ENCODE measurements around the gene FXYD6.

The FXYD6 gene

DNA sequence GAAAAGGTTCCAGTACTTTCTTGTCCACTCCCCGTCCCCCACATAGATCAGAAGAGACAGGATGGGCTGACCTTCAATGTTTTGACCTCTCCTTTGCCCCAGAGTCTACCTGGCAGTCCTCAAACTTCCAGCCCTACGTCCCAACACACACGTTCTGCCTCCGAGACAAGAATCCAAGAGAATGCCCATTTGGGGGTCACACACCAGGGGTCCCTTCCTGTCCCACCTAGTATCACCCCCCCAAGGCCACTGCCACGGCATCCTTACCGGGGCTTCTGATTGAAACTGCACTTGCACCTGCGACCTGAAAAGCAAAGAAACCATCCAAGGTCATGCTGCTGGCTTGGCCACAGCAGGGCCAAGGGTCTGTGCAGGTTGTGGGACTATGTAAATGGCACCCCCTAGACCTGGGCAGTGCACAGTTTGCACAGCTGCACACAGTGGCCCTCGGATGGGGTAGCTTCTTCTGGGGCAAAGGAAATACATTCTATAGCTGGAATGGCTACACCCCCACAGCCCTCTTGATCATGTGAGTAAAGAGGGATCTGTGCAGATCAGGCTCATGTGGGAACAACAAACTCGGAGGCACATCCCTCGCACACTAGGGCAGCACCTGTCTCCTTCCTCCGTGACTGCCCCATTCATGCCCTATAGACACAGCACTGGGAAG, 35.4 kb downstream of the FXYD6 start:
- in situ Hi-C loops (cut with MboI; ENCODE audit: low pct_unique_long_range_greater_than_20kb, low sequenced_read_pairs, unreplicated experiment): no loop called here

DNA sequence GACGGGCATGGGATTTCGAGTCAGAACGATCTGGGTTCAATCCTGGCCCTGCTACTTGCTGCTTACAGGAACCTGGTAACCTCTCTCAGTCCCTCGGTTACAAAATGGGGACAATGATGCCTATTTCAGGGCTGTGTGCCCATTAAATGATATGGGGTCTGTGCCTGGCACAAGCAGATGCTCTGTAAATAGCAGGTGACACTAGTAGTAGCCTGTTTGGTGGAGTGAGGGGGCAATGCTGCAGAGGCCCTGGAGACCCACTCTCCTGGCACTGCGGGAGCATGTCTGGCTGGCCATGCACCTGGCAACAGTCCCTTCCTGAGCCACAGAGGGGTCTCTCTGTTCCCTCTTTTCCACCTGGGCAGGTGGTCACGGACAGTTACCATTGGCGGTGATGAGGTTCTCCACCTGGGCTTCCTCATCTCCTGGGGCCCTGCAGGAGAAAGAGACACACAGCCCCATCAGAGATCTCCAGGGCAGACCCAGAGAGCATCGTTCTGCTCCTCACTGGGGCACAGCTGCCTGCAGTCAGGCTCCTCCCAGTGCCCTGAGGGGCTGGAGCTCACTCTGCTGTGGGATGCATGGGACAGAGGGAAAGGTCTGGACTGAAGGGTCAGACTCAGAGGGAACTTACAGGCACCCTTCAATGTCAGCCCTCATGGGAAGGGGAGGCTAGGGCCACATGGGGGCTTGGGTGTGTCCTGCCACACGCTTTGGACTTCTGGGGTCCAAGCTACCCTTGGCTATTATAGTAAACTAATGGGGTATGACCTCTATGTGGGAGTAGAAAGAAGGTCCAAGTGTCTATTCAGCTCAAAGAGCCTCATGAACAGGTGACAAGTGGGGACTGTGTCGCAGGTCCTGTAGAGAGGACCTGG, 36.3 kb downstream of the FXYD6 start:
- no peak for TF ChIP-seq CTCF (IDR thresholded peaks at IDR 0.05; ENCODE audit: extremely low read depth, insufficient read depth, missing control alignments)
- DNase-seq (ENCODE audit: low spot score): no peak
- in situ Hi-C loops (cut with MboI; ENCODE audit: low pct_unique_long_range_greater_than_20kb, low sequenced_read_pairs, unreplicated experiment): no loop called here

More for the DNA sequence above, 35.4 kb downstream of the FXYD6 start:
- no peak for DNase-seq (ENCODE audit: low spot score)
- no peak for TF ChIP-seq CTCF (IDR thresholded peaks at IDR 0.05; ENCODE audit: extremely low read depth, insufficient read depth, missing control alignments)

GRCh38 chr11:117839380-117839881, 37.0 kb downstream of the FXYD6 start:
- no peak for DNase-seq (ENCODE audit: low spot score)
- TF ChIP-seq CTCF (IDR thresholded peaks at IDR 0.05; ENCODE audit: extremely low read depth, insufficient read depth, missing control alignments): no peak
- in situ Hi-C loops (cut with MboI; ENCODE audit: low pct_unique_long_range_greater_than_20kb, low sequenced_read_pairs, unreplicated experiment): no loop called here

GRCh38 chr11:117838901-117839300, 37.6 kb downstream of the FXYD6 start:
- in situ Hi-C loops (cut with MboI; ENCODE audit: low pct_unique_long_range_greater_than_20kb, low sequenced_read_pairs, unreplicated experiment): no loop called here
- no peak for TF ChIP-seq CTCF (IDR thresholded peaks at IDR 0.05; ENCODE audit: extremely low read depth, insufficient read depth, missing control alignments)
- no peak for DNase-seq (ENCODE audit: low spot score)

DNA sequence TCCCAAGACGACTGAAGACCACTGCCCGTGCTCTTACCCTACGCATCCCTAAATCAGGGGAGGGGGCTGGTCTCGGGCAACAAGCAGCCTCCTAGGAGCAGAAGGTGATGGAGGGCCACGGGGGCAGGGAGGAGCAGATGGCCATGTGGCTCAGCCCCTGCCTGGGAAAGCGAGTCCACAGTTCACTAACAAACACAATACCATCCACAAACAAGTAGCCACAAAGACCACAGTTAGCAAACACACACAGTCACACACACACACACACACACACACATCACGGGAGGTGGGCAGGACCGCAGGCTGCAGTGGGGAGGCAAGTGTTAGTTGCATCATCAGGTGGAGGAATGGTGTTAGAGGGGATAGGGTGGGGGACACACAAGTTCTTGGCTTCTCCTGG, 38.7 kb downstream of the FXYD6 start:
- no peak for TF ChIP-seq CTCF (IDR thresholded peaks at IDR 0.05; ENCODE audit: extremely low read depth, insufficient read depth, missing control alignments)
- no peak for DNase-seq (ENCODE audit: low spot score)
- in situ Hi-C loops (cut with MboI; ENCODE audit: low pct_unique_long_range_greater_than_20kb, low sequenced_read_pairs, unreplicated experiment): no loop called here

DNA sequence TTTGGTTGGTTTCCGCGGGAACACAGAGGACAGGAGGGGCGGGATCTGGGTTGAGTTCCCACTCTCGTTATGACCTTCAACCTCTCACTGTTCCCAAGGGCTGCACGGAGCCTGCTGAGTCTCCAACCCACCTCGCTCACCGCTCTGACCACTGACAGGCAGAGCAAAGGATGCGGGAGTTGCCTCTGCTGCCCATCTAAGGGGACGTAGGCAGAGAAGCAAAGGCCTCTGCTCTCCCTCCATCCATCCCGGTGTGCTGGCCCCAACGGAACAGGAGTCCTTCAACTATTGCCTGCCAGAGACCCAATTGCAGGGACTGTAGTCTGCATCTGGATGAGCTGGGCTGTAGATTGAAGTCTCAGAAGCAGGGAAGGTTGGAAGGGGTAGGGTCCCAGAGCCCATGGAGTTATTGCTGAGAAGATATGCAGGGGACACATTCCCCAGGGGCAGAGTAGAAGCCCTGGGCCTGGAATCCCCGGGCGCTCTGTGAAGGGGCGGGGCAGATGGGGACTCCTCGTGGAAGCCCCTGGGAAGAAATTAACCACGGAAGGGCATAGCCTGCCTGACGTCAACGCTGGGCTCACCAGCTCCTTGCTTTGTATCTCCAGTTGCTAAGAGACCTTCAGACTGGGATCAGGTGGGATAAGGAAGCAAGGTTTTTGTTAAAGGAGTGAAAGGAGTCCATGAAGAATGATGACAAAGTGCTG, 39.2 kb downstream of the FXYD6 start:
- no peak for TF ChIP-seq CTCF (IDR thresholded peaks at IDR 0.05; ENCODE audit: extremely low read depth, insufficient read depth, missing control alignments)
- DNase-seq (ENCODE audit: low spot score): no peak
- in situ Hi-C loops (cut with MboI; ENCODE audit: low pct_unique_long_range_greater_than_20kb, low sequenced_read_pairs, unreplicated experiment): no loop called here

Measured in GM13977 (cell line).